8988T (cell line): ENCODE results near the gene ZNF385B.
"Not testable (repeated sequence)": the region's sequence is repeated elsewhere in the genome, so short reads cannot be mapped to it uniquely, and the experiment has no call there.

ENCODE experiments used
- DNase-seq: peaks from one replicate; pipeline ENCODE4 v3.0.0; 2011

Gene ZNF385B

DNA sequence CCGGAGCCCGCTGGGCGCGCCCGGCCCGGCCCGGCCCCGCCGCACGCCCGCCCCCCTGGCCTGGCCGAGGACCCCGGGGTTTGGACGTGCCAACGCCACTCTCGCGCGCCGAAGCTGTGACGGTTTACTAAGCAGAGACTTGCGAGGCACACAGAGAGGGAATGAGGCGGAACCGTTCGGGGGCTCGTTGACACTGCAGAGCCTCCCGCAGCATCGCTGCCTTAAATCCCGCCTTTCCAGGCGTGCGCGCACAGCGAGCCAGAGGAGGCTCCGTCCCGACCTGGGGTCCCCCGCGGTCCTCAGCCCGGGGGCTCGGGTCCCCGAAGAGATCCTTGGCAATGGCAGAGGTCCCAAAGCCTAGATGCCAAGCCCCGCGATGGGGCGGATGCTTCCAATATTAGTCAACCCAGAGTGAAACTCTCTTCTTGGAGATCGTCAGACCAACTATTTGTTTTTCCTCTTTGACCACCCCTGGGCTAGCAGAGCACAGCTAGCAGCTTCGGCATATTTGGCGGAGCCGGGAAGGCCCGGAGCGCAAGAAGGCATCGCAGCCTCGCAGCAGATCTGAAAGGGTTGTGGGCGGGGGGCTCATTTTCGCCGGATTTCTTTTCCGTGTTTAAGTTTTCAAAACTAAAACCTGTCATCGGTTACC is at the start of gene ZNF385B:
TSS of gene ZNF385B (minus strand) at position 197 of the 652 bp plus-strand sequence.
- no peak for DNase-seq

DNA sequence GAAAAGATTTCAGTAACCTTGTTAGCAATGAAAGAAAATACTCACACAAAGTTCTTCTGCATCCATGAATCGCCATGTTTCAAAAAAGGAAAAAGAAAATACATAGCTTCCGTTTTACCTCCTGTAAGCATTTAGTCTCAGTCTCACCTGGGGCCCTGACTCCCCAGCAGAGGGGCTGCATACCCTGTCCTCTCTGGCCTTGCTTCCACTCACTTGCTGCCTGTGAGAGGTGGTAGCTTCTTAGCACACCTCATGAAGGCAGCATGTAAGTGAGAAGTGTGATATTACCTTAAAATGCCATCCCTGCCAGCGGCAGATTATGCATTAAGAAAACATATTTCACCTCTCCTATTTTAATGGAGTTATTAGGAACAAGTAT is 49.3 kb upstream of the ZNF385B start:
- no peak for DNase-seq

DNA sequence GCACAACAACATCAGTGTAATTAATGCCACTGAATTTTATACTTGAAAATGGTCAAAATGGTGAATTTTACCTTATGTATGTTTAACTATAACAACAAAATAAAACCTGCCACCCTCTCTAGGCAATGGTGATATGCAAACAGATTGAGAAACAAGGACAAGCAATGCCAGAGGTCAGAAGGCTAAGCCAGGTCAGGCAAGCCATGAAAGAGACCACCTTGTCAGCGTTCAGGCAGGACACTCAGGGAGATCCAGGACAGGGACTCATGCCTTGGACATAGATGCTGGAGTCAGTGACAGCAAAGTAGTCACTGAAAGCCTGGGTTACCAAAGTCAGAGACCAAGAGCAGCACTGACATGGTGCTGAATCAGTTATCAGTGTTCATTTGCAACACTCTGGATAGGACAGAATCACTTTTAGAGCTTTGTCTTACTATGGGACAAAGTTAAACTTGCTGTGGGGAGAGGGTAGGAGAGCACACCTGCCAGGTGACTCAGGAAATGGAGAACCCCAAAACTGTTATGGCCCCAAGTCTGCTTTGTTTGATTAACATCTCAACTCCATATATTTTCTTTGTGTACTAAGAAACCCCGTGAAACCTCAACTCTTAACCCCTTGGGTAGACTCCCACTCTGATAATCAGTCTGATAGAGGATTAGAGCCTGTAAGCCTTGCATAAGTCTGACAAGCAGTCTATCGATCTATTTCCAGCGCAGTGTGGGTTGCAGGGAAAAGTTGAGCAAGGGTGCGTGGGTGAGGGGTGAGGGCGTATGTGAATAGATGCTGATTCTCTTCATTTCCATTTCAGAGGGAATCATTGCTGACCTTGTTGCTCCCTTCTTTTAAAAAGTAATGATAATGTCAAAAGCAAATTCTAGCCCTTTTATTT is 48.7 kb upstream of the ZNF385B start:
- DNase-seq = no peak

DNA sequence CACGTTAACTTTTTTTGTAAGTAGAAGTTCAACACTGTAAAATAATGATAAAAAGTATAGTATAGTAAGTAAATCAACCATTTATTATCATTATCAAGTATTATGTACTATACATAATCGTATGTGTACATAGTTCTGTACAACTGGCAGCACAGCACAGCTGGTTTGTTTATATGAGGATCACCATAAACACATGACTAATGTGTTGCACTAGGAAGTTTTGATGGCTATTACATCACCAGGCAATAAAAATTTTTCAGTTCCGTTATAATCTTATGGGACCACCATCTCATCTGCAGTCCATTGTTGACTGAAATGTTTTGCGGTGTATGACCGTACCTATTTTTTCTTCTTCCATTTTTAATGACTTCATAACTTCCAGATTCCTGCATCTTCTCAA is 39.2 kb upstream of the ZNF385B start:
- no peak for DNase-seq

DNA sequence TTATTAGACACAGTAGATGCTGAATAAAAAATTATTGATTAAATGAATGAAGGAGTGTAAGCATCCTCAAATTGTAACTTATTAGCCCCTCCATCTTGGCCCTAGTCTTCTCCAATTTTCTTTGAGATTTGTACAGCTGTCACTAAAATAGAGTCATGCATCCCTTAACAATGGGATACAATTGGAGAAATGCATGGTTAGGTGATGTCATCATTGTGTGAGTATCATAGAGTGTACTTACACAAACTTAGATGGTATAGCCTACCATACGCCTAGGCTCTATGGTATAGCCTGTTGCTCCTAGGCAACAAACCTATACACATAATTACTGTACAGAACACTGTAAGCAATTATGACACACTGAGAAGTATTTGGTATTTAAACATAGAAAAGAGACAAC is 38.3 kb upstream of the ZNF385B start:
- no peak for DNase-seq

DNA sequence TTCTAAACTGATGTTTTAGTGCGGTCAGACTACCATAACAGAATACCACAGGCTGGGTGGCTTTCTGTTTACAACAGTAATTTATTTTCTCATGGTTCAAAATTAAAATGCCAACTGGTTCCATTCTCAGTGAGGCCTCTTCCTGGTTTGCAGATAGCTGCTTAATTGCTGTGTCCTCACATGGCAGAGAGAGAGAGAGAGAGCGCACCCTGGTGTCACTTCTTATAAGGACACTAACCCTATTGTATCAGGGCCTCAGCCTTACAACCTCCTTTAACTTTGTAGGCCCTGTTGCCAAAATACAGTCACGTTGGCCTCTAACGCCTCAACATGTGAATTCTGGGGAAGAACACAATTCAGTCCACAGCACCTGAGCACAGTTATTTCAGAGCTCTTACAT is 37.5 kb upstream of the ZNF385B start:
- DNase-seq = no peak

DNA sequence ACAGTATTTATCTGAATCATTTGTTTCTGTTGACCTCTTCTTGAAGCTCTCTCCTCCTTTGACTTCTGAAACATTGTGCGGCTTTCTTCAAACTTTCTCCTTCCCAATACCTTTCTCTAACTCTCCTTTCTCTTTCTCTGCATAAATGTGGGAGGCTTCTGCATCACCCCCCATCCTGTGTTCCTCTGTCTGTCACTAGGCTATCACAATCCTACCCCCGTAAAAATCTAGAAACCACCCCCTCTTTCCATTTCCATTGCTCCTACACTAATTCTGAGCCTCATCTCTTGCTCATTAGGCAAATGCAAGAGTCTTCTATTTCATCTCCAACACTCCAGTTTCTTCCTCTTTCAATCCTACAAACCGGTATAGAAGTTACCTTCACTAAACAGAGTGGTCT is 32.2 kb upstream of the ZNF385B start:
- DNase-seq = no peak

DNA sequence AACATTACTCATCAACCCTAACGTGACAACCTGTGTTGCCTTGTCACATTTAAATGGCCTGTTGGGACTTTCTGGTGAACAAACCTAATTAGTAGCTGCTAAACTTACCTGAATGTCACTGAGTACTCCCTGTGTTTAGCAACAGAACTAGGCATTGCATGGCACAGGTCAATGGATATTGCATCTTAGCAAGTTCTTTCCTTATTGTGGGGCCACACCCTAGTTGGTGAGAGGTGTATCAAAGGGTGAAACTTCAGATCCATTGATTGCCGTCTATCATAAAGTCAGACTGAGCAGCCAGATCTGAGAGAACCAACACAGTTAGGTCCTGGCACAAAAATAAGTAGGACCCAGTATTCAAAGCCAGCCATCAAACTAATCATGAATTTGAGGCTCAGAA is 29.8 kb upstream of the ZNF385B start:
- DNase-seq = no peak

DNA sequence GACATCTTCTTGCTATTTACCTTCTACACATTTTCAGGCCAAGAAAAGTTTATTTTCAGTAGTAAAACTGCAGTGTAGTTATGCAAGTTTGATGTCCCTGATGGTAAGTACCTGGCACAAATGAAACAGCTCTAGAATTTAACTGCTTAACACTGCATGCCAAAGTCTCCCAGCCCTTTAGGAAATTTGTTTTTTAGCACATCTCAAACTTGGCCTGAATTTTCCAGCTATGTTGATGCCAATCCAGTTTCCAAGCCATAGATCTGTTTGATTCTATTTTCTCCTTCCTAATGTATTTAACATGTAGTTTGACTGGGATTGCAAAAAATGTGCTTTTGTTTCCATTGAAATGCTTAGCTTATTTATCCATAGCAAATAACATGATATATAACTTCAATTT is 29.3 kb upstream of the ZNF385B start:
- no peak for DNase-seq

DNA sequence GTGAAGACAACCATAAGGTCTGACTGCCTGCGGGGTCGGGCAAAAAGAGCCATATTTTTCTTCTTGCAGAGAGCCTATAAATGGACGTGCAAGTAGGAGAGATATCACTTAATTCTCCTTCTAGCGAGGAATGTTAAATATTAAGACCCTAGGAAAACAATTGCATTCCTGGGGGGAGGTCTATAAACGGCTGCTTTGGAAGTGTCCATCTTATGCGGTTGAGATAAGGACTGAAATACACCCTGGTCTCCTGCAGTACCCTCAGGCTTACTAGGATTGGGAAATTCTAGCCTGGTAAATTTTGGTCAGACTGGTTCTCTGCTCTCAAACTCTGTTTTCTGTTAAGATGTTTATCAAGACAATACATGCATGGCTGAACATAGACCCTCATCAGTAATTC is 27.2 kb upstream of the ZNF385B start:
- not testable (repeated sequence) for DNase-seq

DNA sequence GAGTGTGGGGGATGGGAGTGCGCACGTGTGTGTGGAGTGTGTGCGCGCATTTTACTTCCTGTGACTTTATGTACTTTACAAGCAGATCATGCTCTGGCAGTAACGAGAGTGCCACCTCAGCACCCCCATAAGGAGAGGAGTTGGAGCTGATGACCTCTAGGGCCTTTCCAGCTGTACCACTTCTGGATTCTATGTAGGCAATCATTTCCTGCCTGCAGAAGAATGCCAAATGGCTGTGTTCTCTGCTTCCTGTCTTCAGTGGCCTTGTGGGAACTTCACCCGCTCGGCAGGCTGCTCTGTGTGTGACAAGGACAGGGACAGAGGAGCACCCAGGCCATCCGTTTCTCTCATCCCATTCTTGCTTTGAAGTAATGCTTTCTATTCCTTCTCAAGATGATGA is 22.8 kb upstream of the ZNF385B start:
- no peak for DNase-seq

DNA sequence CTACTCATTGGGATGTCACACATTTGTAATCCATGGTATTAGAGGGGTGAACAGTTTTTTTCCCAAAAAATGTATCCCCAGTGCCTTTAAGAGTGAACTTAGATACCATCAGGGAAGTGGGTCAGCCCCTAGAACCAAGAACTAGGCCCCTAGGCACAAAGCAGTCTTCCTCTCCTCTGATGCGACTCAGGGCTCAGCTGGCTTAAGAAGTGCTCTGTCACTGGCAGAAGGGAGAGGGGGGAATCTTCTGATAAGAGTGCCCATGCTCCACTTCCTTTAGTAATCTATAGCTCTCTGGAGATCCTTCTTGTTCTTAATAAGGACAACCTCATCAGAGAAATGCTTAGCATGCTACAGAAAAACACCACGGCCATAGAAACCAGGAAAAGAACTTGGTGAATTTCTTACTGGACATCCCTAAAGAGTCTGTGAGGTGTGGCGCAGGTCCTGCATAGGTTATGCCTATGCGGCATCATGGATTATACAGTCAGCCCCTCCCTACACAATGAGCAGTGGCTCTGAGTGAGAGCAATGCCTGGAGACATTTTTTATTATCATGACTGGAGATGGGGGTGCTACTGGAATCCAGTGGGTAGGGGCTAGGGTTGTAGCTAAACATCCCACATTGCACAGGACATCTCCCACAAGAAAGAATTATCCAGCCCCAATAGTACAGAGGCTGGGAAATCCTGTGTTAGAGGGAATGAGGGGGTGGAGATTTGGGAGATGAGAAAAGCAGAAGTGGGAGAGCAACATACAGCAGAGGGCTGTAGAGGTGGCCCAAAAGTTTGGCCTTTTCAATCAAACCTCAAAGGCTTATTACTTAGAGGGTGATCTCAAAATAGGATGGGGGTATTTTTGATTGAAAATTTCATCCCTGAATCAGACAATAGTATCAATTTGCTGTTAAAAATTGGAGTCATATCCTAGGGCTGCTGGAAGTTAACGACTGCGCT is 21.7 kb upstream of the ZNF385B start:
- DNase-seq = no peak

DNA sequence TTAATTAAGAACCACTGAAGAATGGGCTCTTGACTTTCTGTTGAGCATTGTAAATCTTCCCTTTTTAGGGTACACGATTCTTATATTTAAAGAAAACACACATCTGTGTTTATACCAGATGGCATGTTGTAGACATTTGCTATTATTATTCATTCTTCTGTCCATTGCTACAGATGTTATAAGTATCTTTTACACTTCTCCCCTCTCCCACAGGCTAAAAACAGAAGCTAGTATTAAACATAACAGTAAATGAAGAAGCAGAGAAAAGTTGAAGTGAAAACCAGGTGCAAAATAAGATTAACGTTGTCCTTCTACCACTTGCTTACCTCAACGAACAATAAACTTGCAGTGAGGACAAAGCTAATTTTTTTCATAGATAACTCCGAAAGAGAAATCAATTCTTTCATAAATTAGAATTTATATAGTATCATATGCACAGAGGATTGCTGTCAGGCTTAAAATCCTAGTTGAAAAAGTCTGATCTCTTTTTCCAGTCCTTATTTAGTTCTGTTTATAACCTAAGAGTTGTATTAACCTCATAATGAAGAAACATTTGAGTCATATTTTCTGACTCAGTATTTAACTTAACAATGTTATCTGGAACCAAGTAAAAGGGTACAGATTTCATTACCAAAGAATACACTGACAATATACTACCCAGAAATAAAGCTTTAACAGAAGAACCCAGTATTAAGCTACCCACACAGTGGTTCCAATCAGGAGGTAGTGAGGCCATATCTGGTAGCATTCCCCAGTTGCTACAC is 16.4 kb upstream of the ZNF385B start:
- DNase-seq = no peak

DNA sequence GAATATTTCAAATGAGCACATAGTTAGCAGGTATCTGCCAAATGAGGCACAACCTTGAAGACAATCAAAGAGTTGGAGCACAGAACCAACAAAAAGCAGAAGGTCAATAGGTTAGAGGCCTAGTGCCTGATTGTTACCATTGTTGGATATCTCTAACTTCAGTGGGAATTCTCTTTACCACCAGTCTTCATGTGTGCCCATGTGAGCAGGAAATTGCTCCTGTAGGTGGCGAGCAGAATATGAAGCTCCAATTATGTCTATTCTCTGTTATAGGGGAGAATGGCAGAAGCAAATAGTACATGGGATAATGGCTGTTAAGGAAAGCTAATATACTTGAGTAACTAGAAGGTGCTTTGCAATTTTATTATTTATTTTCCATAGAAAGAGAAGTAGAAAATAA is 14.9 kb upstream of the ZNF385B start:
- no peak for DNase-seq

DNA sequence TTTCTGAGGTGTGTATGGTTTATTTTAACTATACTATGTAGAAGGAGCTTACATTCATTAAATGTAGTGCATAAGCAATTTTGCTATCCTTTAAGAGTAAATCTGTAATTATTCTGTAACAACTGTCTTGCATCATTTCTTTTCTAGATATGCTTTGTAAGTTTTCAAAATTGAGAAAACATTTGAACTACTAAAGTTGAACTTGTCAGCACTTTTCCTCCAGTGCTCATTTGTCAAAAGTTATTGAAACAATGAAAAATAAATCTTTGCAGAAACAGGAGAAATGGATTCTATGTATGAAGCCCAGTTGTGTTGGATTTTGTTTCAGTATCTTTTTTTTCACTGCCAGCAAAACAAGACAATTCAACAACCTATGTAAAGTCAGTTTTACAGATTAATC is 14.5 kb upstream of the ZNF385B start:
- no peak for DNase-seq

DNA sequence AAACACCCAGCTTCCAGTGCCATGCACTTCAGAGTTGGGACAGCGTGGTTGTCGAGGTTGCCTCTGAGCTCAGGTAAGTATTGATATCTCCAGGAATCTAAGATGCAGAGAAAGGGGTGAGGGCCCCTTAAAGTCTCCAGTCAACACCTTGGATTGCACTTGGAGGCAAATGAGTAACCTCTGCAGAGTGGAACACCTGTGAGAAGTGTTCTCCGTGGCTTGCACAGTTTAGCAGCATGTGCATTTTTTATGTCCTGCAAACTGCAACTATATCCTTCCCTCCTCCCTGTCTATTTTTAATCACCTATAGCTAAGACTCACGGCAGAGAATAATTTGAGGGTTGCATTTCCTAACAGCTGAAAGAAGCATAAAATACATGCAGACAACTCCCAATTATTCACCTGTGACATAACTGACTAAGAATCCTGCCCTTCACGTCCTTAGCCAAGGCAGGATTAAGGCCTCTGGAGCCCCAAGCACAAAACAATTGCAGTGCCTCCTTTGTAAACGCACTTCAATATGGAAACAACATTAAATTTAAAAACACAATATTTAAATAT is 1.6 kb upstream of the ZNF385B start:
- DNase-seq = no peak

DNA sequence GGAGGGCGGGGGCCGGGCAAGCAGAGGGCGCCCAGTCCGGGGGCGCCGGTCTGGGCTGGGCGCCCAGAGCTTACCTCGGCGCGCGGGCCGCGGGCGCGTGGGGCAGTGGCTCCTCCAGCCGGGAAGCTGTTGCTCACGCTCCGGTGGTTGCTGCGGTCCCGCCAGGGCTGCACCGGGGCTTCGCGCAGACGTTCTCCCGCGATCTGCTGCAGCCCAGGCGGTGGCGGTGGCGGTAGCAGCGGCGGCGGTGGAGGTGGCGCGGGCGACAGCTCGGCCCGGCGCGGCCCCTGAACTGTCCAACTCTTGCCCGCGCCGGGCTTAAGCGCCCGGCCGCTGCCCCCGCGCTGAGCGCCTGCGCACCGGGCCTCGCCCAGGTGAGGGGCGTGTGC is 391 bp downstream of the ZNF385B start:
- no peak for DNase-seq

DNA sequence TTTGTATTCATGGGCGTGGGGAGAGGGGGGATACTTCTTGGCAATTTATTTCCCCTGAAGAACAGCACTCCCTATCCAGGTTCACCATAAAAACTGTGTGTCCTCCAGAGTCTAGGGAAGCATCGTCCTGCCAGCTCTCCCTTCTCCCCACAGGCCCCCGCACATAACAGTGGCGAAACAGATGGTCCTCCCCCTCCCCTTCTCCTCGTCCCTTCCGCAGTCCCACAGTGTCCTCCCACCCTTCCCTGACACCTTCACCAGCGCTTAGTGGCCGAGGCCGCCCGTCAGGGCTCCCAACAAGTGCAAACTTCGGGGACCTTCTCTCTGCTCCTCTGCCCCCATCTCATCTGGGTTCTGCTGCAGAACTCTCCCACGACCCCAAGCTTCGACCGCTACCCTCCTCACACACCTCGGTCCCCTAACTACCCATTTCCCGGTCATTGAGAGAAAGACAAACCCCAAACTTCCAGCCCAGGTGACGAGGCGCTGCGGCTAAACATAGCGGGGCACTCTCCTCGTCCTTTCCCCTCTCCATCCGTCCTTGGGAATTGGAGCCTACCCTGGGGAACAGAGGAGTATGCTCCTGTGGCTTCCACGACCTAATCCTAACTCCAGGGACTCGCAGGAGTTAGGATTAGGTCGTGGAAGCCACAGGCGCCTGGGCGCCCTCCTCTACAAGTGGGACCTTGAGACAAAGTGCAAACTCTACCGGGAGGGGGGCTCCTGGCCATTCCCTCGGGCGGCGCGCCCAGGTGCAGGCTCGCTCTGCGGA is 971 bp downstream of the ZNF385B start:
- peak; percentile 26 for DNase-seq

DNA sequence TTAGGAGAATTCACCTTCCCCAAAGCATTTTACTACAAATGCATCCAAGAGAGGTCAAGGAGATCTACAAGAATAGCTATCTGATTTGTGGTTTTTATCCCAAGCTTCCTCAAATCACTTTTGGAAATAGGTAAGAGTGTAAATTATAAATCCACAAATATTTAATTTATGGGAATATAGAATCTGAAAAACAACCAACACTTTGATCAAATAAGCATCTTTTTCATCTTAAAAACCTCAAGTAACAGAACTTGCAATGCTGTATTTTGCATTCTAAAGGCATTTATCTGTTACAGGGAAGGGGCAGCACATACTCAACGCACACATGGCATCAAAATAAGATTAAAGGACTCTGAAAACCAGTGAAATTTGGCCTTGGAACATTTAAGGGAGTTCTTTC is 1.9 kb downstream of the ZNF385B start:
- DNase-seq = no peak

DNA sequence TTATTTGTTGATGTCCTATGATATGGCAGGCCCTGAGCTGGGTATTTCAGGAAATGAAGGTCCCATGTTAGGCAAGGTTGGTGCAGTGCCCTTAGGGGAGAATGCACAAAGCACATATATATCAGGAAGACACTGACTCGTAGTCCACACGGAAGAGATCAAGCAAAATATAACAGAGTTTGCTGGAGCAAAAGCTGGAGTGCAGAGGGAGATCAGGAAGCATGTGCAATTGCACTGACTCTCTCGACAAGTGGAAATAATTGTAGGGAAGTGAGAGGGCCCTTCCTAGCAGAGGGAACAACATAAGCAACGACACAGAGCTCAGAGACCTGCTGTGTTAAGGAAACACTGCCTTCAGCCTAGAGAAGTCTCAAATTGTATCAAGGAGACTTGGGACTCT is 4.2 kb downstream of the ZNF385B start:
- DNase-seq = no peak

DNA sequence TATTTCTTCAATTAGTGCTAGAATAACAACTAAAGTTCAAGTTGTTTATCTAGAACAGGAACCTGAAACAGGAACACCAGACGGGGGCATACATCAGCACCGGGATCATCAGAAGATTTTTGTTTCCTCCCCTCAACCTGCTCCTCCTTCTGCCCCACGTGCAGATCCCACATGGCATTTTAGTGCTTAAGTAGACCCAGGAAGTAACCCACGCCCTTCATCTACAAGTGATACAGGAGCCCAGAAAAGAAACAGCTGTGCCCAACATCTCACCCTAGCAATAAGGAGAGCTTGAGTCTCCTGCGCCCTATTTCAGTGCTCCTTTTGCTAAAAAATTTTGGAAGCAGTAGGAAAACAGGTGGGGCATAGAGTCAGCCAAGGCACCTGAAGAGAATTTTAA is 5.2 kb downstream of the ZNF385B start:
- DNase-seq = no peak

DNA sequence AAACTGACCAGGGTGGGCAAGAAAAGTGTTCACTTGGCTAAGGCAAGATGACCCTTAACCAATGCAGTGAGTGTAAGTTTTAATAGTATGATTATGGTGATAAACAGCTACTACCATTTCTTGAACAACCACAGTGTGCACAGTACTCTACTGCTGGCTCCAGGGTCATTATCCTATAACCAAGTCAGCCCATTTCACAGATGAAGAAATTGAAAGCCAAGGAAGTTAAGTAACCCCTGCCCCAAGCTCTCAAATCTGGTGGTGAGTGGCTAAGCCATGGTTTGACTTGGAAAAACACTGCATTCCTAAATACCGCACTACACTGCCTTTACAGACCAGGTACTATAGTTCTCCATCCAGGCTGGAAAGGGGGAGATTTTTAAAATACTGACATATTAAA is 5.7 kb downstream of the ZNF385B start:
- DNase-seq = no peak
